ENCODE measurements around the gene FGD1. TPM values are rescaled to one million over a fixed set of nuclear protein-coding genes. Genes with fewer than 3 reads are reported as not detected.

FGD1 gene
- total RNA-seq, 1 experiment from 2014 or later, result 36.3 TPM

DNA sequence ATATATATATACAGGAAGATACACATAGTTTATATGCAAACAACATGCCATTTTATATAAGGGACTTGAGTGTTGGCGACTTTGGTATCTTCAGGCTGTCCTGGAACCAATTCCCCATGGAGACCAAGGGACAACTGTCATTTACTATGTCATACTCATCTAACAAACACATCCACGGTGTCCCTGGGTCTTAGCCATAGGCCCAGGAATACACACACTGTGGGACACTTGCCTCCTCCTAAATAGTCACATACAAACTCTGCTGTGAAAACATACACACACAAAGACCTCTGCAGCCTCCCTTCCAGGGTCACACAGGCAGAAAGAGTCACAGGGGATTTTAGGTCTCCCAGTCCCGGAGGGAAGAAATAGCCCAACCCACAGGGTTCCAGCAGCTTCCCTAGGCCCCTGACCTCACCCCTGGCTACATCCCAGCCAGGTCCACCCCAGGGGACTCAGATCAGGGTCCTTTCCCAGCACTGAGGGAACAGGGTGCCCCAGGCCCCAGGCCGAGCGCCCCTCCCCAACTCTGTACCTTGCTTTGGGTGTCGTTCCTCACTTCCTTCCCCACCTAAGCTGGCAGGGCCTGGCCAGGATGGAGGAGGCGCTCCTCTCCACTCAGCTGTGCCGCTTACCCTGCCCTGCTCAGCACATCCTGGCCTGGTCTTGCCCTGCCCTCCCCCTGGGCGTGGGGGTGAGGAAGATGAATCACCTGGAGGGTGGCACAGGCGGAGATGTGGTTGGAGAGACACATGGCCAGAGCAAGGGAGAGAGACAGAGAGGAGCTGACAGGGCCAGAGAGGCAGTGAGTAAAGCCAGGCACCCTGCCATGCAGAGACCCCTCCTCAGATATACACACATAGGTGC, 21.8 kb downstream of the FGD1 start:
- peaks cover 10% of the 10 kb centered on the region for H3K4me1 Mint-ChIP-seq
- CTCF ChIA-PET, result no interaction called here
- DNase-seq (ENCODE audit: low spot score) (no peak), ATAC-seq (no peak)
- H3K9me3 Mint-ChIP-seq, result no peaks in the 10 kb centered on the region
- no peaks in the 10 kb centered on the region for H3K27me3 Mint-ChIP-seq (ENCODE audit: low read depth)
- POLR2A ChIA-PET, result no interaction called here
- no peaks in the 10 kb centered on the region for H3K36me3 Mint-ChIP-seq
- H3K4me3 Mint-ChIP-seq, result no peak overlapping the region
- TF ChIP-seq, protein P1, sequence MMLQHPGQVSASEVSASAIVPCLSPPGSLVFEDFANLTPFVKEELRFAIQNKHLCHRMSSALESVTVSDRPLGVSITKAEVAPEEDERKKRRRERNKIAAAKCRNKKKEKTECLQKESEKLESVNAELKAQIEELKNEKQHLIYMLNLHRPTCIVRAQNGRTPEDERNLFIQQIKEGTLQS (CRISPR knock-in tag; conservative IDR thresholded peaks at IDR 0.05), result no peak
- TF ChIP-seq, protein P2, sequence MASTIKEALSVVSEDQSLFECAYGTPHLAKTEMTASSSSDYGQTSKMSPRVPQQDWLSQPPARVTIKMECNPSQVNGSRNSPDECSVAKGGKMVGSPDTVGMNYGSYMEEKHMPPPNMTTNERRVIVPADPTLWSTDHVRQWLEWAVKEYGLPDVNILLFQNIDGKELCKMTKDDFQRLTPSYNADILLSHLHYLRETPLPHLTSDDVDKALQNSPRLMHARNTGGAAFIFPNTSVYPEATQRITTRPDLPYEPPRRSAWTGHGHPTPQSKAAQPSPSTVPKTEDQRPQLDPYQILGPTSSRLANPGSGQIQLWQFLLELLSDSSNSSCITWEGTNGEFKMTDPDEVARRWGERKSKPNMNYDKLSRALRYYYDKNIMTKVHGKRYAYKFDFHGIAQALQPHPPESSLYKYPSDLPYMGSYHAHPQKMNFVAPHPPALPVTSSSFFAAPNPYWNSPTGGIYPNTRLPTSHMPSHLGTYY (CRISPR knock-in tag; IDR thresholded peaks at IDR 0.05), result no peak
- TF ChIP-seq, protein P3, sequence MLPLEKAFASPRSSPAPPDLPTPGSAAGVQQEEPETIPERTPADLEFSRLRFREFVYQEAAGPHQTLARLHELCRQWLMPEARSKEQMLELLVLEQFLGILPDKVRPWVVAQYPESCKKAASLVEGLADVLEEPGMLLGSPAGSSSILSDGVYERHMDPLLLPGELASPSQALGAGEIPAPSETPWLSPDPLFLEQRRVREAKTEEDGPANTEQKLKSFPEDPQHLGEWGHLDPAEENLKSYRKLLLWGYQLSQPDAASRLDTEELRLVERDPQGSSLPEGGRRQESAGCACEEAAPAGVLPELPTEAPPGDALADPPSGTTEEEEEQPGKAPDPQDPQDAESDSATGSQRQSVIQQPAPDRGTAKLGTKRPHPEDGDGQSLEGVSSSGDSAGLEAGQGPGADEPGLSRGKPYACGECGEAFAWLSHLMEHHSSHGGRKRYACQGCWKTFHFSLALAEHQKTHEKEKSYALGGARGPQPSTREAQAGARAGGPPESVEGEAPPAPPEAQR (CRISPR knock-in tag; IDR thresholded peaks at IDR 0.05), result no peak
- TF ChIP-seq SOX15 (CRISPR knock-in tag; IDR thresholded peaks at IDR 0.05) (no peak), NFATC4 (CRISPR knock-in tag; IDR thresholded peaks at IDR 0.05) (no peak), RELA (CRISPR knock-in tag; IDR thresholded peaks at IDR 0.05; ENCODE audit: borderline replicate concordance) (no peak), NR1H2 (CRISPR knock-in tag; IDR thresholded peaks at IDR 0.05) (no peak), OVOL2 (CRISPR knock-in tag; IDR thresholded peaks at IDR 0.05; ENCODE audit: borderline replicate concordance) (no peak), TEAD1 (CRISPR knock-in tag; IDR thresholded peaks at IDR 0.05) (no peak), CREM (CRISPR knock-in tag; IDR thresholded peaks at IDR 0.05) (no peak), ZNF396 (CRISPR knock-in tag; IDR thresholded peaks at IDR 0.05; ENCODE audit: borderline replicate concordance) (no peak), GRHL2 (CRISPR knock-in tag; IDR thresholded peaks at IDR 0.05; ENCODE audit: insufficient replicate concordance, severe bottlenecking) (no peak), GABPB1 (CRISPR knock-in tag; IDR thresholded peaks at IDR 0.05) (no peak), NFE2L1 (CRISPR knock-in tag; IDR thresholded peaks at IDR 0.05) (no peak), CREB1 (CRISPR knock-in tag; IDR thresholded peaks at IDR 0.05) (no peak)
- TF ChIP-seq, protein P4, sequence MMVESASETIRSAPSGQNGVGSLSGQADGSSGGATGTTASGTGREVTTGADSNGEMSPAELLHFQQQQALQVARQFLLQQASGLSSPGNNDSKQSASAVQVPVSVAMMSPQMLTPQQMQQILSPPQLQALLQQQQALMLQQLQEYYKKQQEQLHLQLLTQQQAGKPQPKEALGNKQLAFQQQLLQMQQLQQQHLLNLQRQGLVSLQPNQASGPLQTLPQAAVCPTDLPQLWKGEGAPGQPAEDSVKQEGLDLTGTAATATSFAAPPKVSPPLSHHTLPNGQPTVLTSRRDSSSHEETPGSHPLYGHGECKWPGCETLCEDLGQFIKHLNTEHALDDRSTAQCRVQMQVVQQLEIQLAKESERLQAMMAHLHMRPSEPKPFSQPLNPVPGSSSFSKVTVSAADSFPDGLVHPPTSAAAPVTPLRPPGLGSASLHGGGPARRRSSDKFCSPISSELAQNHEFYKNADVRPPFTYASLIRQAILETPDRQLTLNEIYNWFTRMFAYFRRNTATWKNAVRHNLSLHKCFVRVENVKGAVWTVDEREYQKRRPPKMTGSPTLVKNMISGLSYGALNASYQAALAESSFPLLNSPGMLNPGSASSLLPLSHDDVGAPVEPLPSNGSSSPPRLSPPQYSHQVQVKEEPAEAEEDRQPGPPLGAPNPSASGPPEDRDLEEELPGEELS (CRISPR knock-in tag; IDR thresholded peaks at IDR 0.05), result no peak
- TF ChIP-seq, protein P5, sequence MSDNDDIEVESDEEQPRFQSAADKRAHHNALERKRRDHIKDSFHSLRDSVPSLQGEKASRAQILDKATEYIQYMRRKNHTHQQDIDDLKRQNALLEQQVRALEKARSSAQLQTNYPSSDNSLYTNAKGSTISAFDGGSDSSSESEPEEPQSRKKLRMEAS (CRISPR knock-in tag; IDR thresholded peaks at IDR 0.05), result no peak
- TF ChIP-seq, protein P6, sequence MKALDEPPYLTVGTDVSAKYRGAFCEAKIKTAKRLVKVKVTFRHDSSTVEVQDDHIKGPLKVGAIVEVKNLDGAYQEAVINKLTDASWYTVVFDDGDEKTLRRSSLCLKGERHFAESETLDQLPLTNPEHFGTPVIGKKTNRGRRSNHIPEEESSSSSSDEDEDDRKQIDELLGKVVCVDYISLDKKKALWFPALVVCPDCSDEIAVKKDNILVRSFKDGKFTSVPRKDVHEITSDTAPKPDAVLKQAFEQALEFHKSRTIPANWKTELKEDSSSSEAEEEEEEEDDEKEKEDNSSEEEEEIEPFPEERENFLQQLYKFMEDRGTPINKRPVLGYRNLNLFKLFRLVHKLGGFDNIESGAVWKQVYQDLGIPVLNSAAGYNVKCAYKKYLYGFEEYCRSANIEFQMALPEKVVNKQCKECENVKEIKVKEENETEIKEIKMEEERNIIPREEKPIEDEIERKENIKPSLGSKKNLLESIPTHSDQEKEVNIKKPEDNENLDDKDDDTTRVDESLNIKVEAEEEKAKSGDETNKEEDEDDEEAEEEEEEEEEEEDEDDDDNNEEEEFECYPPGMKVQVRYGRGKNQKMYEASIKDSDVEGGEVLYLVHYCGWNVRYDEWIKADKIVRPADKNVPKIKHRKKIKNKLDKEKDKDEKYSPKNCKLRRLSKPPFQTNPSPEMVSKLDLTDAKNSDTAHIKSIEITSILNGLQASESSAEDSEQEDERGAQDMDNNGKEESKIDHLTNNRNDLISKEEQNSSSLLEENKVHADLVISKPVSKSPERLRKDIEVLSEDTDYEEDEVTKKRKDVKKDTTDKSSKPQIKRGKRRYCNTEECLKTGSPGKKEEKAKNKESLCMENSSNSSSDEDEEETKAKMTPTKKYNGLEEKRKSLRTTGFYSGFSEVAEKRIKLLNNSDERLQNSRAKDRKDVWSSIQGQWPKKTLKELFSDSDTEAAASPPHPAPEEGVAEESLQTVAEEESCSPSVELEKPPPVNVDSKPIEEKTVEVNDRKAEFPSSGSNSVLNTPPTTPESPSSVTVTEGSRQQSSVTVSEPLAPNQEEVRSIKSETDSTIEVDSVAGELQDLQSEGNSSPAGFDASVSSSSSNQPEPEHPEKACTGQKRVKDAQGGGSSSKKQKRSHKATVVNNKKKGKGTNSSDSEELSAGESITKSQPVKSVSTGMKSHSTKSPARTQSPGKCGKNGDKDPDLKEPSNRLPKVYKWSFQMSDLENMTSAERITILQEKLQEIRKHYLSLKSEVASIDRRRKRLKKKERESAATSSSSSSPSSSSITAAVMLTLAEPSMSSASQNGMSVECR (CRISPR knock-in tag; IDR thresholded peaks at IDR 0.05; ENCODE audit: borderline replicate concordance), result no peak
- TF ChIP-seq, protein P7, sequence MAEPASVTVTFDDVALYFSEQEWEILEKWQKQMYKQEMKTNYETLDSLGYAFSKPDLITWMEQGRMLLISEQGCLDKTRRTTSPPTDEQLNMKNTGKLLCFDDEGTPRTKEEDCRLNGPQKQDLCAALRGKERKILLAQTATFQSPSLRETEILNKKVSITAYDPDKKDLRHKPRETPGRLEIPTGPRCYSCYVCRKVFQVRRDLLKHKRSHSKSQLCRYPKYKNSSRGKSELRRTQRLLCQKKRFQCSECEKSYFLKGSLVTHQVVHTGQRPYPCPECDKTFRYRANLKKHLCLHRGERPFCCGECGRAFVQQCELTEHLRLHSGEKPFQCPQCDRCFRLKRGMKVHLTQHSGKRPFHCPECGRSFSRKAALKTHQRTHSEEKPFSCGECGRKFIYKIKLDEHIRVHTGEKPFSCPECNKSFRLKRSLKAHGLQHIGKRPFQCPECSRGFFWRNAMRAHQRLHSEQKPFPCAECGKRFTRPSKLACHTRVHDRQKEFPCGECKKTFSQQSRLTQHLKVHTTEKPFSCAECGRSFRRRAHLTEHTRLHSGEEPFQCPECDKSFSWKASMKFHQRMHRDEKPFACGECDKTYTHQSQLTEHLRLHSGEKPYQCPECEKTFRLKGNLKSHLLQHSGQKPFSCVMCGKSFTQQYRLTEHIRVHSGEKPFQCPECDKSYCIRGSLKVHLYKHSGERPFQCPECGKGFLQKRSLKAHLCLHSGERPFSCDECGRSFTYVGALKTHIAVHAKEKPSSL (CRISPR knock-in tag; conservative IDR thresholded peaks at IDR 0.05), result no peak
- TF ChIP-seq, protein P8, sequence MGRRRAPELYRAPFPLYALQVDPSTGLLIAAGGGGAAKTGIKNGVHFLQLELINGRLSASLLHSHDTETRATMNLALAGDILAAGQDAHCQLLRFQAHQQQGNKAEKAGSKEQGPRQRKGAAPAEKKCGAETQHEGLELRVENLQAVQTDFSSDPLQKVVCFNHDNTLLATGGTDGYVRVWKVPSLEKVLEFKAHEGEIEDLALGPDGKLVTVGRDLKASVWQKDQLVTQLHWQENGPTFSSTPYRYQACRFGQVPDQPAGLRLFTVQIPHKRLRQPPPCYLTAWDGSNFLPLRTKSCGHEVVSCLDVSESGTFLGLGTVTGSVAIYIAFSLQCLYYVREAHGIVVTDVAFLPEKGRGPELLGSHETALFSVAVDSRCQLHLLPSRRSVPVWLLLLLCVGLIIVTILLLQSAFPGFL (CRISPR knock-in tag; IDR thresholded peaks at IDR 0.05; ENCODE audit: borderline replicate concordance), result no peak
- H3K27ac Mint-ChIP-seq, result no peak overlapping the region

Data from WTC11 (cell line).